ENCODE data around the gene OR2Z1.

The OR2Z1 gene

DNA sequence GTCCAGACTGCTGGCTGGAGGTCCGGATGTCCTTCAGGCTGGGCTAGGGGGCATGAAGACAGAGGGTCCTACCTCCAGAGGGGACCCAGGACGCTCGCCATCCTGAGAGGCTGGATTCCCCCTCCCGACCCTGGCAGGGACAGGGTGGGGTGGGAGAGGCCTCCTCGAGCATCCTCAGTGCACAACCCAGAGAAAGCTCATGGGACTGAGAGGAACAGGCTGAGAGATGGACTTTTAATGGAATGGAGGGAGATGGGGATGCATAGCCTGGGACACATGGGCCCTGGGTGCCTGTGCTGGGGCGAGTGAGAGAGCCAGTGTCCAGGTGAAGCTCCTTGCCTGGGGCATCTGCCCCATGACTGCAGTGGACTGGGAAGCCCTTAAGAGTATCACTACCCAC, 25.9 kb upstream of the OR2Z1 start:
- Histone ChIP-seq H3K27me3 (ENCODE audit: insufficient read depth, low read length, poor library complexity) (no peaks in the 10 kb centered on the region), H3K4me2 (ENCODE audit: insufficient read depth, low read length) (no peak overlapping the region), H3K4me3 (ENCODE audit: low read depth in 1 of 2, low read length in 2 of 2) (no peak overlapping the region), H3K4me1 (ENCODE audit: insufficient read depth, low read length) (peaks cover 9% of the 10 kb centered on the region), H2AFZ (ENCODE audit: low read depth, low read length) (no peak overlapping the region), H3K9ac (ENCODE audit: low read depth, low read length) (no peak overlapping the region), H3K79me2 (ENCODE audit: insufficient read depth, low read length) (no peaks in the 10 kb centered on the region), H3K9me3 (ENCODE audit: insufficient read depth, low read length, severe bottlenecking) (no peaks in the 10 kb centered on the region), H4K20me1 (ENCODE audit: insufficient read depth, low read length) (no peaks in the 10 kb centered on the region), H3K27ac (ENCODE audit: low read length) (no peak overlapping the region), H3K36me3 (ENCODE audit: insufficient read depth, low read length) (no peaks in the 10 kb centered on the region)
- no peak for DNase-seq
- no peak for ATAC-seq (ENCODE audit: insufficient read depth, low read depth)
- TF ChIP-seq, protein P1, sequence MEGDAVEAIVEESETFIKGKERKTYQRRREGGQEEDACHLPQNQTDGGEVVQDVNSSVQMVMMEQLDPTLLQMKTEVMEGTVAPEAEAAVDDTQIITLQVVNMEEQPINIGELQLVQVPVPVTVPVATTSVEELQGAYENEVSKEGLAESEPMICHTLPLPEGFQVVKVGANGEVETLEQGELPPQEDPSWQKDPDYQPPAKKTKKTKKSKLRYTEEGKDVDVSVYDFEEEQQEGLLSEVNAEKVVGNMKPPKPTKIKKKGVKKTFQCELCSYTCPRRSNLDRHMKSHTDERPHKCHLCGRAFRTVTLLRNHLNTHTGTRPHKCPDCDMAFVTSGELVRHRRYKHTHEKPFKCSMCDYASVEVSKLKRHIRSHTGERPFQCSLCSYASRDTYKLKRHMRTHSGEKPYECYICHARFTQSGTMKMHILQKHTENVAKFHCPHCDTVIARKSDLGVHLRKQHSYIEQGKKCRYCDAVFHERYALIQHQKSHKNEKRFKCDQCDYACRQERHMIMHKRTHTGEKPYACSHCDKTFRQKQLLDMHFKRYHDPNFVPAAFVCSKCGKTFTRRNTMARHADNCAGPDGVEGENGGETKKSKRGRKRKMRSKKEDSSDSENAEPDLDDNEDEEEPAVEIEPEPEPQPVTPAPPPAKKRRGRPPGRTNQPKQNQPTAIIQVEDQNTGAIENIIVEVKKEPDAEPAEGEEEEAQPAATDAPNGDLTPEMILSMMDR (IDR thresholded peaks at IDR 0.05; ENCODE audit: borderline replicate concordance, extremely low read depth, low read length, poor library complexity, severe bottlenecking), result no peak
- TF ChIP-seq EZH2 (IDR thresholded peaks at IDR 0.05; ENCODE audit: borderline replicate concordance, low read depth, low read length, severe bottlenecking), result no peak

DNA sequence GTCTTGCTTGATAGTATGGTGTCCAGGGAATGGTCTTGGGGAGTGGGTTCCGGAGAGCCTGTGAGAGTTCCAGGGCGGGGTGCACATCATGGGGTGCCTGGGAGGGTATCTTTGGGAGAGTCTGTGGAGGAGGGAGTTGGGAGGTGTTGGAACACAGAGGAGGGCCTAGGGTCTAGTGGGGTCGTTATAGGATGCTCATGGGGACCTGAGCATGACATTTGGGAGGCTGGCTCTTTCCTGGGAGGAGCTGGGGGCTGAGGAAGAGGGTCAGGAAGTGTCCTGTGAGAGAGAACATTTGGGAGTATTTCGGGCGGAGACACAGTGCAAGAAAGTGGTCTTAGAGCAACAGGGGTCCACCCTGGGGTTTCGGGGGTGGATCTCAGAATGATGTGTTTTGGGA, 25.5 kb upstream of the OR2Z1 start:
- Histone ChIP-seq H3K4me2 (ENCODE audit: insufficient read depth, low read length) (no peak overlapping the region), H4K20me1 (ENCODE audit: insufficient read depth, low read length) (no peaks in the 10 kb centered on the region), H3K79me2 (ENCODE audit: insufficient read depth, low read length) (no peaks in the 10 kb centered on the region), H3K9ac (ENCODE audit: low read depth, low read length) (no peak overlapping the region), H3K36me3 (ENCODE audit: insufficient read depth, low read length) (no peaks in the 10 kb centered on the region), H2AFZ (ENCODE audit: low read depth, low read length) (no peak overlapping the region), H3K9me3 (ENCODE audit: insufficient read depth, low read length, severe bottlenecking) (no peaks in the 10 kb centered on the region), H3K27ac (ENCODE audit: low read length) (no peak overlapping the region), H3K4me1 (ENCODE audit: insufficient read depth, low read length) (peaks cover 13% of the 10 kb centered on the region), H3K27me3 (ENCODE audit: insufficient read depth, low read length, poor library complexity) (no peaks in the 10 kb centered on the region), H3K4me3 (ENCODE audit: low read depth in 1 of 2, low read length in 2 of 2) (no peak overlapping the region)
- ATAC-seq (ENCODE audit: insufficient read depth, low read depth) (no peak), DNase-seq (no peak)
- TF ChIP-seq, protein P1 (IDR thresholded peaks at IDR 0.05; ENCODE audit: borderline replicate concordance, extremely low read depth, low read length, poor library complexity, severe bottlenecking), result no peak
- no peak for TF ChIP-seq EZH2 (IDR thresholded peaks at IDR 0.05; ENCODE audit: borderline replicate concordance, low read depth, low read length, severe bottlenecking)

DNA sequence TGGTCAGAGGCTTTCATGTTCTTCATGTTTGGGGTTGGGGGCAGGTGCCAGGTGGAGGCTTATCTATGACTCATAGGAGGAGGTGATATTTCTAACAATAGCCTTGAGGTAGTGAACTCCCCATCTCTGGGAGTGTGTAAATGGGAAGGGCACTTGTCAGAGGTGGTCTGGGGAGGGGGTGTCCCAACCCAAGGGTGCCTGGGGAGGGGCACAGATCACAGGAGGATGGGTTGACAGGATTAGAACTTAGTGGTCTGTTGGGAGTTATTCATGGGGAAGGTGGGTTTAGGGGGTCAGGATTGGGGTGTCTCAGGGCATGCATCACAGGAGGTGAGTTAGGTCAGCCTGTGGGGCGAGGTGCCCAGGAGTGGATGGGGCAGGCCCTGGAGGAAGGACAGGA, 24.4 kb upstream of the OR2Z1 start:
- ATAC-seq (ENCODE audit: insufficient read depth, low read depth), result no peak
- Histone ChIP-seq H3K4me1 (ENCODE audit: insufficient read depth, low read length) (peaks cover 24% of the 10 kb centered on the region), H4K20me1 (ENCODE audit: insufficient read depth, low read length) (no peaks in the 10 kb centered on the region), H3K27me3 (ENCODE audit: insufficient read depth, low read length, poor library complexity) (no peaks in the 10 kb centered on the region), H3K79me2 (ENCODE audit: insufficient read depth, low read length) (no peaks in the 10 kb centered on the region), H3K36me3 (ENCODE audit: insufficient read depth, low read length) (no peaks in the 10 kb centered on the region), H3K27ac (ENCODE audit: low read length) (no peak overlapping the region), H3K9ac (ENCODE audit: low read depth, low read length) (no peak overlapping the region), H3K4me3 (ENCODE audit: low read depth in 1 of 2, low read length in 2 of 2) (no peak overlapping the region), H3K9me3 (ENCODE audit: insufficient read depth, low read length, severe bottlenecking) (no peaks in the 10 kb centered on the region), H3K4me2 (ENCODE audit: insufficient read depth, low read length) (no peak overlapping the region), H2AFZ (ENCODE audit: low read depth, low read length) (no peak overlapping the region)
- no peak for TF ChIP-seq EZH2 (IDR thresholded peaks at IDR 0.05; ENCODE audit: borderline replicate concordance, low read depth, low read length, severe bottlenecking)
- TF ChIP-seq, protein P1 (IDR thresholded peaks at IDR 0.05; ENCODE audit: borderline replicate concordance, extremely low read depth, low read length, poor library complexity, severe bottlenecking), result no peak
- DNase-seq, result no peak
